GM12872 (cell line): Measurements from ENCODE around the gene TSC22D4.

Experiments used
- TF ChIP-seq, protein P1 (sequence below): IDR thresholded peaks from 3 replicates; pipeline ENCODE4 v1.5.1; 2011; ENCODE audit warnings: low read depth, mild to moderate bottlenecking, low read length, moderate library complexity; ENCODE audit not compliant: insufficient read depth

Gene TSC22D4

DNA sequence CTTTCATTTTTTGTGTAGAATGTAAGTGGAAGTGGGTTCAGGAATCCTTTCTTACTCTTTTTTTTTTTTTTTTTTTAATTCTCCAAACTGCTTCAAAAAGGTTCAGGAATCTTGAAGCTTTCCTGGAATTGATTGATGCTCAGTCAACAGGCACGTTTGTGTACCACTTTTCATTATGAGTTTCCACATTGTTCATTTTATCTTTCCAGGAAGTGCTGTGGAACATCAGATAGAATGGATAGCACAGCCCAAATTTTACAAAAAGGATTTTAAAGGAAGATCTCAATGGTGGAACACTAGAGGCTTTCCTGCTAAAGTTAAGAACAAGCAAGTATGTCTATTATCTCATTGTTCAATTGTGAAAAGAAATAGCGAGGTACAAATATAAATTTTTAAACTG lies 40.8 kb downstream of the TSC22D4 start:
- TF ChIP-seq, protein P1, sequence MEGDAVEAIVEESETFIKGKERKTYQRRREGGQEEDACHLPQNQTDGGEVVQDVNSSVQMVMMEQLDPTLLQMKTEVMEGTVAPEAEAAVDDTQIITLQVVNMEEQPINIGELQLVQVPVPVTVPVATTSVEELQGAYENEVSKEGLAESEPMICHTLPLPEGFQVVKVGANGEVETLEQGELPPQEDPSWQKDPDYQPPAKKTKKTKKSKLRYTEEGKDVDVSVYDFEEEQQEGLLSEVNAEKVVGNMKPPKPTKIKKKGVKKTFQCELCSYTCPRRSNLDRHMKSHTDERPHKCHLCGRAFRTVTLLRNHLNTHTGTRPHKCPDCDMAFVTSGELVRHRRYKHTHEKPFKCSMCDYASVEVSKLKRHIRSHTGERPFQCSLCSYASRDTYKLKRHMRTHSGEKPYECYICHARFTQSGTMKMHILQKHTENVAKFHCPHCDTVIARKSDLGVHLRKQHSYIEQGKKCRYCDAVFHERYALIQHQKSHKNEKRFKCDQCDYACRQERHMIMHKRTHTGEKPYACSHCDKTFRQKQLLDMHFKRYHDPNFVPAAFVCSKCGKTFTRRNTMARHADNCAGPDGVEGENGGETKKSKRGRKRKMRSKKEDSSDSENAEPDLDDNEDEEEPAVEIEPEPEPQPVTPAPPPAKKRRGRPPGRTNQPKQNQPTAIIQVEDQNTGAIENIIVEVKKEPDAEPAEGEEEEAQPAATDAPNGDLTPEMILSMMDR: no peak

DNA sequence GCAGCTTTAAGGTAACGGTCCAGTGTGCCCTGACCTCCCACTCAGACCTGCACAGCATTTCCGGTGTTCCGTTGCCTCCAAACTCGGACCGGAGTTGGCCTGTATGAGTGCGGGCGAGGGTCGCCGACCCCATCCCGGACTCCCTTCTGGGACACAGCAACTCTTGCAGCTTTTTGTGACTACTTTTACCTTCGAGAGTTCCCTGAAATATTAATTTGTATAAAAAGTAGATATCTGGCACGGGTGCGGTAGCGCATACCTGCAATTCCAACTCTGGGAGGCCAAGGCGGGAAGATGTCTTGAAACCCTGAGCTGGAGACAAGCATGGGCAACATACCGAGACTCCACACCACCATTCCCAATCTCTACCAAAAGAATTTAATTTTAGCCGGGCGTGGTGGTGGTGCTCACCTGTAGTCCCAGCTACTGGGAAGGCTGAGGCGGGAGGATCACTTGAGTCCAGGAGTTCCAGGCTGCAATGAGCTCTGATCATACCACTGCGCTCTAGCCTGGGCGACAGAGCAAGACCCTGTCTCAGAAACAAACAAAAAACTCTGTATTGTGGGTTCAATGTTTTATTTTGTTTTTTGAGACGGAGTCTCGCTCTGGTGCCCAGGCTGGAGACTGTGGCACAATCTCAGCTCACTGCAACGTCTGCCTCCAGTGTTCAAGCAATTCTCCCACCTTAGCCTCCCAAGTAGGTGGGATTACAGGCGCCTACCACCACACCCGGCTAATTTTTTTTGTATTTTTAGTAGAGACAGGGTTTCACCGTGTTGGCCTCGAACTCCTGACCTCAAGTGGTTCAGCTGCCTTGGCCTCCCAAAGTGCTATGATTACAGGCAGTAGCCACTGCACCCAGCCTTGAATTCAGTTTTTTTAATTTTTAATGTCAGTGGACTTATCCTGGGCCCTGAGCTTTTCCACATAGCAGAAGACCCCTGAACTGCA lies 41.6 kb downstream of the TSC22D4 start:
- TF ChIP-seq, protein P1: no peak

DNA sequence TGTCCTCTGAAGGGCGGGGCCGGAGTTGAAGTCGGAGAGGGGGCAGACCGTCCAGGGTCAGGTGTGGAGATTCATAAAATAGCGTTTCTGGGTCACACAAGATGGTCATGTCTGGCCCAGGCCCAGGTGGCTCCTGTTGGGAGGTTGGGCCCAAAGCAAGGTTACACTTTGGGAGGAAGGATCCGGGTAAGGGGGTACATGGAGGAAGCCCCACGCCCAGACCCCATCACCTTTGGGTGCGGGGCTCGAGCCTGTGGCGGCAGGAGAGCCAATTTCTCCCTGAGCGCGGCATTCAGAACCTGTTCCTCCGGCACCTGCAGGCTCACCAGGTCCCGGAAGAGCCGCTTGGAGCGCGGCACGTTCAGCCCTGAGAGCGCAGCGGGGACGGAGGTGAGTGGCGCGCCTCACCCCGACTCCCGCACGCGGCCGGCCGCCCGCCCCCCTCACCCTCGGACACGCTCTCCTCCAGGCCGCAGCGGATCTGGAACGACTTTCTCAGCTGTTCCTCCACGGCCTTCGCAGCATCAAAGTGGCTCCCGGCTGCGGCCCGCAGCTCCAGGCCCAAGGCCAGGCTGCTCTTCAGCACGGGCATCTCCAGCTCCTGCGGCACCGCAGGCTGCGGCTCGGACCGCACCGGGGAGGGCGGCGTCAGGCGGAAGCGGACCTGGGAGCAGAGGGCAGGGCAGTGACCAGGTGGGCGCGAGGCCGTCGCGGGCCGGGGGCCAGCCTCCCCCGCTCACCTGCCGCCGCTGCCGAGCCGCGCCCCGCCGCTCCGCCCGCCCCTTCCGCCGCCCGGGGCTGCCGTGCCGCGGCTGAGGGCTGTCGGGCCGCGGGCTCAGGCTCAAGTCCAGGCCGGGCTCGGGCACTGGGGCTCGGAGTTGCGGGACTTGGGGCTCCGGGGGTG lies 43.4 kb downstream of the TSC22D4 start:
- TF ChIP-seq, protein P1: no peak

DNA sequence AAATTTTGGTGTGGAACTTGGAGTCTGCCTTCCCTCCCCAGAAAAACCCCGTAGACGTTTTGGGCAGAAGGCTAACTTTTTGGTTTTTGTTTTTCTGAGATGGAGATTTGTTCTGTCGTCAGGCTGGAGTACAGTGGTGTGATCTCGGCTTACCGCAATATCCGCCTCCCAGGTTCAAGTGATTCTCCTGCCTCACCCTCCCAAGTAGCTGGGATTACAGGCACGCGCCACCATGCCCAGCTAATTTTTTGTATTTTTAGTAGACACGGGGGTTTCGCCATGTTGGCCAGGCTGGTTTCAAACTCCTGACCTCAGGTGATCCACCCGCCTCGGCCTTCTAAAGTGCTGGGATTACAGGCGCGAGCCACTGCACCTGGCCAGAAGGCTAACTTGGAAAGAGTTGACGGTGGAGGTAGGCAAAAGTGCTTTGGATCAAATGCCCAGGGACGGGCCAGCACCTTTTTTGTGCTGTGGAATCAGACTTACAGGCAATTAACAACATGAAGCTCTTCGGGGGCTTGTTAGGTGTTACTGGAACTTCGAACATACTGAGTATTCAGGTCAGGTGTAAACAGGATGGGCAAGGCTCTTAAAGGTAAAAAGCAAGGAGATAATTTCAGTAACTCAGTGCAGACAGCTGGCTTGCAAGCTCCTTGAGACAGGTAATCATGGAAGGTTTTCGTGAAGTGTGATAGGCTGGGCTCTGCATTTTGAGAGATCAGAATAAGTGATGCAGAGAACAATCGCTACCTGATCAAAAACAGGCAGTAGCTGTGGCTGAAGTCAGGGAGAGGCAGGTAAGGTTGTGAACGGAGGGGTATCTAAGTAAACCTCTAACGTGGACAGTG lies 44.5 kb downstream of the TSC22D4 start:
- TF ChIP-seq, protein P1: no peak

DNA sequence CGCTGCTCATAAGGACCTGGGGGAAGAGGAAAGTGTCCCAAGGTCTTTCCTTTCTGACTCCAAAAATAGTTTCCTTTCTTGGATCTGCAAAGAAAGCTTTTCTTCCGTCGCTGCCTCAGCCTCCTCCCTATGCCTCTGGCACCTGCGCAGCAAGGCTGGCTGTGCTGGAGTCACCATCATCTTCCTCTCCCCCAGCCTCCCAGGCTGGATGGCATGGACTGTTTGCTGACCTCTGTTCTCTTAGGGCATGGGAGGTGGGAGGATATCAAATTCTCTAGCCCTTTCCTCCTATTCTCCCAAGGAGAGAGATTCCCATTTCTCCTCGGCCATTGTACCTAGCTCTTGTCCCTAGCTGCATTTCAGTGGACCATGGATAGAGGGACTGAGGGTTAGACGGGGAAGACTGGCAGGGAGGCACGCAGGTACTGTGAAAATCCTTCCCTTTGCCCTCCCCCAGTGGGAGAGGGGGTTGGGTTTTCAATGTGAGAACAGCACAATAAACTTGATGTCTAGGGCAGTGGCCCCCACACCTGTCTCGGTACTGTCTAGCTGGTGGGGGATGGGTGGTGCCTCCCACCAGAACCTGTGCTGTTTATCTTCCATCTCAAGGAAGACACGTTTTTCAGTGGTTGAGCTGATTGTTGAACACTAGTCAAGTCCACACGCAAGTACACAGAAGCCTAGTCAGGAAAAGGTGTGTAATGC lies 45.3 kb downstream of the TSC22D4 start:
- TF ChIP-seq, protein P1: no peak

DNA sequence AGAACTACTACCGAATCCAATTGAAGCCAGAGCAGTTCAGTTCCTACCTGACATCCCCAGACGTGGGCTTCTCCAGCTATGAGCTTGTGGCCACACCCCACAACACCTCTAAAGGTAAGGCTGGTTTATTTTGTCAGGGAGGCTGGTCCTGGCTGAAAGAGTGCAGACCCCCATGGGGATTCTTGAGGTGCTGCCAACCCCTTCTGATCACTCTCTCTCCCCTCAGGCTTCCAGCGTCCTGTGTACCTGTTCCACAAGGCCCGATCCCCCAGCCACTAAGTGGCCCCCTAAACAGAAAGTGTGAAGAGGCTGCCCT lies 45.8 kb downstream of the TSC22D4 start:
- TF ChIP-seq, protein P1: no peak
